OCI-LY3 (cell line): ENCODE data around the gene PIEZO1.

Experiments used
- CTCF ChIP-seq: fragments of 200-600, 300-600 bp; sonication (generic); IDR thresholded peaks from 2 replicates; pipeline ENCODE4 v1.5.1; 2014; ENCODE audit warnings: antibody characterized with exemption, low read length, low read depth
- EZH2phosphoT487 ChIP-seq: fragments of 200-600 bp; shearing (Covaris generic); IDR thresholded peaks from 2 replicates; pipeline ENCODE4 v1.6.1; 2018; ENCODE audit warnings: antibody characterized with exemption, mixed run types, low read depth

GRCh38 chr16:88809676-88810165 lies 24.7 kb upstream of the PIEZO1 start:
- TF ChIP-seq CTCF (no peak), EZH2phosphoT487 (no peak)
